Esophagus muscularis mucosa (tissue), 4 donors: ENCODE data around the gene ARHGAP31.

Source experiments
- EP300 ChIP-seq: sonication (generic); formaldehyde crosslinking; IDR thresholded peaks from one replicate; pipeline ENCODE4 v1.6.1; 2017; ENCODE audit warnings: antibody characterized with exemption
- POLR2A ChIP-seq: fragments of 450-650 bp; IDR thresholded peaks from one replicate; pipeline ENCODE4 v1.6.1; 2017; ENCODE audit warnings: antibody characterized with exemption, moderate library complexity, mild to moderate bottlenecking, low read depth
- TF ChIP-seq, protein P1 (sequence below), 3 experiments: fragments of 200-600 bp in 2 of 3; fragments of 450-650 bp in 1 of 3; sonication (generic) in 2 of 3; IDR thresholded peaks; one replicate each; pipeline ENCODE4 v1.5.1; 2017 to 2019; ENCODE audit warnings: antibody characterized with exemption in 3 of 3, mild to moderate bottlenecking in 2 of 3, moderate library complexity in 1 of 3

DNA sequence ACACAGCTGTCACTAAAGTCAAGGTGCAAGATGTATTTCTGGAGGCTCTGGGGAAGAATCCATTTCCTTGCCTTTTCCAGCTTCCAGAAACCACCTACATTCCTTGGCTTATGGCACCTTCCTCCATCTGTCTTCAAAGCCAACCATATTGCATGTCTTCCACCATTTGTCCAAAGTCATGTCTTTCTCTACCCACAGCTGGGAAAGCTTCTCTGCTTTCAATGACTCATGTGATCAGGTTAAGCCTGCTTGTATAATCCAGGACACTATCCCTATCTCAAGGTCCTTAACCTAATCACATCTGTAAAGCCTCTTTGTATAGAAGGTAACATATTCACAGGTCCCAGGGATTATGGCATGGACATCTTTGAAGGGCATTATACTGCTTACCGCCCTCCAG is 14.2 kb downstream of the ARHGAP31 start:
- TF ChIP-seq, protein P1, sequence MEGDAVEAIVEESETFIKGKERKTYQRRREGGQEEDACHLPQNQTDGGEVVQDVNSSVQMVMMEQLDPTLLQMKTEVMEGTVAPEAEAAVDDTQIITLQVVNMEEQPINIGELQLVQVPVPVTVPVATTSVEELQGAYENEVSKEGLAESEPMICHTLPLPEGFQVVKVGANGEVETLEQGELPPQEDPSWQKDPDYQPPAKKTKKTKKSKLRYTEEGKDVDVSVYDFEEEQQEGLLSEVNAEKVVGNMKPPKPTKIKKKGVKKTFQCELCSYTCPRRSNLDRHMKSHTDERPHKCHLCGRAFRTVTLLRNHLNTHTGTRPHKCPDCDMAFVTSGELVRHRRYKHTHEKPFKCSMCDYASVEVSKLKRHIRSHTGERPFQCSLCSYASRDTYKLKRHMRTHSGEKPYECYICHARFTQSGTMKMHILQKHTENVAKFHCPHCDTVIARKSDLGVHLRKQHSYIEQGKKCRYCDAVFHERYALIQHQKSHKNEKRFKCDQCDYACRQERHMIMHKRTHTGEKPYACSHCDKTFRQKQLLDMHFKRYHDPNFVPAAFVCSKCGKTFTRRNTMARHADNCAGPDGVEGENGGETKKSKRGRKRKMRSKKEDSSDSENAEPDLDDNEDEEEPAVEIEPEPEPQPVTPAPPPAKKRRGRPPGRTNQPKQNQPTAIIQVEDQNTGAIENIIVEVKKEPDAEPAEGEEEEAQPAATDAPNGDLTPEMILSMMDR (IDR thresholded peaks at IDR 0.05): no peak
- no peak for TF ChIP-seq POLR2A
- TF ChIP-seq EP300: no peak
